HEK293T (cell line): ENCODE results near the gene COL4A6.

Source experiments
- FOXA1 ChIP-seq: fragments of 450-650 bp; IDR thresholded peaks from 2 replicates; pipeline ENCODE4 v1.6.1; 2016; ENCODE audit warnings: mild to moderate bottlenecking
- FOXM1 ChIP-seq: fragments of 450-650 bp; IDR thresholded peaks from 2 replicates; pipeline ENCODE4 v1.6.1; 2017; ENCODE audit warnings: mild to moderate bottlenecking, borderline replicate concordance
- L3MBTL2 ChIP-seq: fragments of 450-650 bp; conservative IDR thresholded peaks from 2 replicates; pipeline ENCODE4 v1.6.1; 2016; ENCODE audit warnings: mild to moderate bottlenecking
- PKNOX1 ChIP-seq: fragments of 450-650 bp; IDR thresholded peaks from 2 replicates; pipeline ENCODE4 v1.6.1; 2016
- SUZ12 ChIP-seq: fragments of 450-650 bp; IDR thresholded peaks from 2 replicates; pipeline ENCODE4 v1.6.1; 2016; ENCODE audit warnings: mild to moderate bottlenecking
- TARDBP ChIP-seq: fragments of 450-650 bp; IDR thresholded peaks from 2 replicates; pipeline ENCODE4 v1.6.1; 2016

- no peak for TF ChIP-seq TARDBP
- no peak for TF ChIP-seq FOXA1
- no peak for TF ChIP-seq L3MBTL2
- no peak for TF ChIP-seq SUZ12
- TF ChIP-seq PKNOX1: no peak
- TF ChIP-seq FOXM1: no peak
Measured at GRCh38 chrX:108384783-108385182, 53.4 kb downstream of the COL4A6 start.
